Trophoblast cell (in vitro differentiated cells and primary cell): ENCODE data around the gene ELL2.
"Not testable (repeated sequence)": the region's sequence is repeated elsewhere in the genome, so short reads cannot be mapped to it uniquely, and the experiment has no call there.

Source experiments
- DNase-seq, 2 donors: peaks; one replicate each; pipeline ENCODE4 v3.0.0-alpha.2; 2016
- H2AFZ ChIP-seq: 2 replicates; pipeline ENCODE4 v1.6.1; 2013; ENCODE audit warnings: low read length, moderate library complexity, mild to moderate bottlenecking; ENCODE audit not compliant: insufficient read depth, poor library complexity
- H2AK5ac ChIP-seq: 2 replicates; pipeline ENCODE4 v1.6.1; 2013; ENCODE audit warnings: mild to moderate bottlenecking, low read length
- H2BK120ac ChIP-seq: 2 replicates; pipeline ENCODE4 v1.6.1; 2013; ENCODE audit warnings: low read length, mild to moderate bottlenecking, moderate library complexity; ENCODE audit not compliant: insufficient read depth, poor library complexity
- H2BK12ac ChIP-seq: 2 replicates; pipeline ENCODE4 v1.6.1; 2013; ENCODE audit warnings: mild to moderate bottlenecking, low read length, moderate library complexity
- H2BK5ac ChIP-seq: 2 replicates; pipeline ENCODE4 v1.6.1; 2013; ENCODE audit warnings: low read length, low read depth, moderate library complexity, mild to moderate bottlenecking; ENCODE audit not compliant: poor library complexity
- H3K14ac ChIP-seq: 2 replicates; pipeline ENCODE4 v1.6.1; 2013; ENCODE audit warnings: mild to moderate bottlenecking, low read length
- H3K18ac ChIP-seq: 2 replicates; pipeline ENCODE4 v1.6.1; 2013; ENCODE audit warnings: mild to moderate bottlenecking, low read length
- H3K23ac ChIP-seq: 2 replicates; pipeline ENCODE4 v1.6.1; 2013; ENCODE audit warnings: low read length
- H3K27ac ChIP-seq: 2 replicates; pipeline ENCODE4 v1.5.1; 2013; ENCODE audit warnings: low read depth, mild to moderate bottlenecking, inconsistent platforms, low read length, moderate library complexity
- H3K27me3 ChIP-seq: 2 replicates; pipeline ENCODE4 v1.6.1; 2013; ENCODE audit warnings: inconsistent platforms, mild to moderate bottlenecking, low read length, moderate library complexity; ENCODE audit not compliant: insufficient read depth
- H3K36me3 ChIP-seq, 2 experiments: 1 replicate in 1 of 2; 2 replicates in 1 of 2; pipeline ENCODE4 v1.6.1; 2013; ENCODE audit warnings: low read length in 2 of 2, mild to moderate bottlenecking in 2 of 2, moderate library complexity in 1 of 2; ENCODE audit not compliant: insufficient read depth in 2 of 2, control insufficient read depth in 1 of 2
- H3K4ac ChIP-seq: 2 replicates; pipeline ENCODE4 v1.6.1; 2013; ENCODE audit warnings: low read depth, mild to moderate bottlenecking, low read length, moderate library complexity
- H3K4me1 ChIP-seq, 2 experiments: 1 replicate in 1 of 2; 2 replicates in 1 of 2; pipeline ENCODE4 v1.6.1; 2013; ENCODE audit warnings: low read length in 2 of 2, mild to moderate bottlenecking in 2 of 2, moderate library complexity in 1 of 2; ENCODE audit not compliant: insufficient read depth in 2 of 2, control insufficient read depth in 1 of 2
- H3K4me2 ChIP-seq: 2 replicates; pipeline ENCODE4 v1.6.1; 2013; ENCODE audit warnings: inconsistent platforms, mild to moderate bottlenecking, low read length, moderate library complexity
- H3K4me3 ChIP-seq: 2 replicates; pipeline ENCODE4 v1.5.1; 2013; ENCODE audit warnings: mild to moderate bottlenecking, low read depth, low read length, inconsistent platforms
- H3K79me1 ChIP-seq: one replicate; pipeline ENCODE4 v1.6.1; 2013; ENCODE audit warnings: low read length
- H3K79me2 ChIP-seq: 2 replicates; pipeline ENCODE4 v1.6.1; 2013; ENCODE audit warnings: low read length, mild to moderate bottlenecking; ENCODE audit not compliant: control insufficient read depth, insufficient read depth, poor library complexity
- H3K9ac ChIP-seq: 2 replicates; pipeline ENCODE4 v1.6.1; 2013; ENCODE audit warnings: mild to moderate bottlenecking, low read length
- H3K9me3 ChIP-seq: 2 replicates; pipeline ENCODE4 v1.6.1; 2013; ENCODE audit warnings: low read depth, mild to moderate bottlenecking, control low read depth, inconsistent platforms, low read length; ENCODE audit not compliant: insufficient read depth
- H4K12ac ChIP-seq: 2 replicates; pipeline ENCODE4 v1.6.1; 2013; ENCODE audit warnings: low read depth, mild to moderate bottlenecking, low read length, moderate library complexity
- H4K8ac ChIP-seq: 2 replicates; pipeline ENCODE4 v1.6.1; 2013; ENCODE audit warnings: low read depth, mild to moderate bottlenecking, low read length, moderate library complexity
- H4K91ac ChIP-seq: one replicate; pipeline ENCODE4 v1.6.1; 2013; ENCODE audit warnings: low read depth, mild to moderate bottlenecking, low read length, moderate library complexity
- WGBS: extraction: QIAGEN DNeasy Blood & Tissue Kit; methylation state at CpG from one replicate; pipeline ENCODE4 v1.1.7; 2013; ENCODE audit warnings: missing lambda C conversion rate; ENCODE audit not compliant: insufficient read length, insufficient coverage; ENCODE audit errors: extremely low coverage; 5-methylcytosine and 5-hydroxymethylcytosine counted together

The ELL2 gene

DNA sequence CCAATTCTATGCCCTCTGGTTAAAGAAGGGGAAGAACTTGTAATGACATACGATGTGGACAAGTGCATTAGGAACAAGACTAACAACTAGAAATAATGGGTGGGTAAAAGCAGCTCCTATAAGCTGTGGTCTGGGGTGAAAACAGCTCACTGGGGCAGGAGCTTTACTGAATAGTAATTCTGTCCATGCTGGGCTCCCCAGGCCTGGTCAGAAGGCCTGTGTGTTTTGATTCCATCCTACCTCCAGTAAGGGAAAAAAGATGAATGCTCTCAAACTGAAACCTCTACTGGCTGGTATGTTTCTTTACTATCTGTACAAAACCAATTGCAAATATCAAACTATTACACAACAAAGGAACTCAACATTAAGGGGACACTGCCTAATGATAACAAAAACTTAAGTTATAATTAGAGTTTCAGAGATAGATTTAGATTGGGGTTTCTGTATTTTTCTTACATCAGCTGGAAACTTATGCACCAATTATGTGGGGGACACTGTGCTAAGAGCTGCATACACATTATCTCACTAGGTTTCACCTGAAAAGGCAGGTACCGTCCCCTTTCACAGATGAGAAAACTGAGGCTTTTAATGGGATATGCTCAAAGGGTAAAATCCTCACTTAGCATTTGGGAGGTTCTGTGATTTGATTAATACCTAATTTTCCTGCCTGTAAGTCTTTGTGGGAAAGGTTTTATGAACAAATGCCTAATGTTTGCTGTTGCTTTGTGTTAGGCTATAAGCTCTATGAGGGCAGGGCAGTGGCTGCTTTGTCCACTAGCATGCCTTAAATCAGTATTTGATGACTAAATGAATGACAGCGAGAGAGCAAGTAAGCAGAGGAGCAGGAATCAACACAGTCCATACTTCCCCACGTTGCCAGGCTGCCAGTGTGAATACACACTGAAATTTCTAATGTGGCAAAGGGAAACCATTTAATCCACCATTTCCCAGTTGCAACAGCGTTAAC, 53.6 kb downstream of the ELL2 start:
- H3K79me2 ChIP-seq, result no peaks in the 10 kb centered on the region
- H2BK120ac ChIP-seq, result no peak overlapping the region
- H3K14ac ChIP-seq, result no peak overlapping the region
- H3K4me1 ChIP-seq, result peaks cover 0 to 2% of the 10 kb centered on the region in 2 experiments
- no peaks in the 10 kb centered on the region for H3K27me3 ChIP-seq
- H3K36me3 ChIP-seq, result no peaks in the 10 kb centered on the region
- H3K4ac ChIP-seq, result no peak overlapping the region
- H3K79me1 ChIP-seq, result no peaks in the 10 kb centered on the region
- no peak overlapping the region for H3K23ac ChIP-seq
- no peak overlapping the region for H2BK12ac ChIP-seq
- no peak overlapping the region for H3K4me3 ChIP-seq
- DNase-seq, result no peak
- no peak overlapping the region for H4K12ac ChIP-seq
- no peaks in the 10 kb centered on the region for H3K9me3 ChIP-seq
- no peak overlapping the region for H4K8ac ChIP-seq
- H2AK5ac ChIP-seq, result no peak overlapping the region
- no peak overlapping the region for H2AFZ ChIP-seq
- H3K27ac ChIP-seq, result no peak overlapping the region
- no peak overlapping the region for H2BK5ac ChIP-seq
- no peak overlapping the region for H4K91ac ChIP-seq
- no peak overlapping the region for H3K9ac ChIP-seq
- WGBS, result no CpG with 5 or more reads among the region's 5 CpGs
- H3K4me2 ChIP-seq, result no peak overlapping the region
- H3K18ac ChIP-seq, result no peak overlapping the region

- WGBS, result no CpG with 5 or more reads among the region's 5 CpGs
- H2AFZ ChIP-seq, result no peak overlapping the region
- H3K14ac ChIP-seq, result no peak overlapping the region
- no peak overlapping the region for H3K4me2 ChIP-seq
- H2BK120ac ChIP-seq, result no peak overlapping the region
- no peaks in the 10 kb centered on the region for H3K36me3 ChIP-seq
- no peak overlapping the region for H4K12ac ChIP-seq
- H3K4me3 ChIP-seq, result no peak overlapping the region
- H3K4ac ChIP-seq, result no peak overlapping the region
- H4K8ac ChIP-seq, result no peak overlapping the region
- H3K79me2 ChIP-seq, result no peaks in the 10 kb centered on the region
- no peak overlapping the region for H2BK12ac ChIP-seq
- H3K9me3 ChIP-seq, result no peaks in the 10 kb centered on the region
- no peaks in the 10 kb centered on the region for H3K79me1 ChIP-seq
- no peak overlapping the region for H4K91ac ChIP-seq
- H3K9ac ChIP-seq, result no peak overlapping the region
- no peak overlapping the region for H3K23ac ChIP-seq
- H3K27me3 ChIP-seq, result no peaks in the 10 kb centered on the region
- no peak overlapping the region for H3K27ac ChIP-seq
- H3K18ac ChIP-seq, result no peak overlapping the region
- no peak overlapping the region for H2AK5ac ChIP-seq
- DNase-seq, result no peak
- H2BK5ac ChIP-seq, result no peak overlapping the region
- peaks cover 0 to 2% of the 10 kb centered on the region in 2 experiments for H3K4me1 ChIP-seq
Measured at GRCh38 chr5:95907067-95907705, 54.5 kb downstream of the ELL2 start.

GRCh38 chr5:95906398-95906797, 55.3 kb downstream of the ELL2 start:
- not testable (repeated sequence) for H3K27me3 ChIP-seq, H2BK12ac ChIP-seq, H2BK5ac ChIP-seq, H3K79me1 ChIP-seq, H2BK120ac ChIP-seq, H2AFZ ChIP-seq, H4K8ac ChIP-seq, H3K4me3 ChIP-seq, H3K4me2 ChIP-seq, H3K4ac ChIP-seq, H4K91ac ChIP-seq, H4K12ac ChIP-seq, H3K27ac ChIP-seq, H3K79me2 ChIP-seq, H3K36me3 ChIP-seq, H3K9me3 ChIP-seq, H3K18ac ChIP-seq, H3K23ac ChIP-seq, H3K4me1 ChIP-seq, H2AK5ac ChIP-seq, H3K14ac ChIP-seq, H3K9ac ChIP-seq
- WGBS, result no CpG with 5 or more reads among the region's 3 CpGs
- peak; percentile 33 to 47 for DNase-seq

DNA sequence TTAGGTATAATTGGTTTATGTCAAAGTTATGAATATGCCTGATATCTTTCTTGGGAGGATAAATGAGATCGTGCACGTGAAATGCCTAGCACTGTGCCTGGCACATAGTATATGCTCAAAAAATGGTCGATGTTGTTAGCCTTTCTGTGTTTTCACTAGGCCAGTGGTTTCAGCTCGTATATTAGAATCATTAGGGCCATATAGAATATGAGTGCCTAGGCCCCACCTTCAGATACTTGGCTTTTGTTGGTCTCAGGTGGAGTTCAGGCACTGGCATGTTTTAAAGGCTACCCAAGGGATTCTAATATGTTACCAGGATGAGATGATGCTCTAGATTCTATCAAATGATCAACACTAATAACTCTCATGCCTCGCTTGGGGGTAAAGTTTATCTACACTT, 56.8 kb downstream of the ELL2 start:
- Histone ChIP-seq H3K9me3 (no peaks in the 10 kb centered on the region), H4K12ac (no peak overlapping the region), H2BK12ac (no peak overlapping the region), H2BK120ac (no peak overlapping the region), H3K4ac (no peak overlapping the region), H3K36me3 (peaks cover 3 to 5% of the 10 kb centered on the region in 2 experiments), H3K23ac (no peak overlapping the region), H3K27ac (no peak overlapping the region), H3K14ac (no peak overlapping the region), H3K79me1 (no peaks in the 10 kb centered on the region), H3K18ac (no peak overlapping the region), H3K27me3 (no peaks in the 10 kb centered on the region), H3K79me2 (no peaks in the 10 kb centered on the region), H3K4me3 (no peak overlapping the region), H2AK5ac (no peak overlapping the region), H4K8ac (no peak overlapping the region), H3K9ac (no peak overlapping the region), H3K4me2 (no peak overlapping the region), H4K91ac (no peak overlapping the region), H3K4me1 (peaks cover 0 to 2% of the 10 kb centered on the region in 2 experiments), H2AFZ (no peak overlapping the region), H2BK5ac (no peak overlapping the region)
- no peak for DNase-seq
- WGBS, result no CpG with 5 or more reads among the region's 5 CpGs
